Neural progenitor cell (in vitro differentiated cells): Measurements from ENCODE around the gene BECN2. TPM values are rescaled to one million over a fixed set of nuclear protein-coding genes. Genes with fewer than 3 reads are reported as not detected.

Experiments used
- DNase-seq: peaks from one replicate; pipeline ENCODE4 v3.0.0-alpha.2; 2016; ENCODE audit warnings: low spot score
- H2AFZ ChIP-seq: fragments of 200-600 bp; sonication (generic); replicated peaks from 2 replicates; pipeline ENCODE4 v1.6.1; 2016; ENCODE audit warnings: antibody characterized with exemption
- H3F3A ChIP-seq: fragments of 200-600 bp; sonication (generic); 2 replicates; pipeline ENCODE4 v1.6.1; 2016; ENCODE audit warnings: antibody characterized with exemption, low read depth
- H3K27ac ChIP-seq: fragments of 200-600 bp; sonication (generic); 2 replicates; pipeline ENCODE4 v1.5.1; 2016; ENCODE audit warnings: mild to moderate bottlenecking
- H3K27me3 ChIP-seq: fragments of 200-600 bp; sonication (generic); 2 replicates; pipeline ENCODE4 v1.6.1; 2016; ENCODE audit warnings: mild to moderate bottlenecking, moderate library complexity
- H3K36me3 ChIP-seq: fragments of 200-600 bp; sonication (generic); 2 replicates; pipeline ENCODE4 v1.5.1; 2016
- H3K4me1 ChIP-seq: fragments of 200-600 bp; sonication (generic); 2 replicates; pipeline ENCODE4 v1.6.1; 2016; ENCODE audit warnings: mixed run types
- H3K4me2 ChIP-seq: fragments of 200-600 bp; sonication (generic); 2 replicates; pipeline ENCODE4 v1.6.1; 2016
- H3K4me3 ChIP-seq: fragments of 200-600 bp; sonication (generic); 2 replicates; pipeline ENCODE4 v1.5.1; 2016
- H3K79me2 ChIP-seq: fragments of 200-600 bp; sonication (generic); 2 replicates; pipeline ENCODE4 v1.6.1; 2016; ENCODE audit warnings: low read depth
- H3K9ac ChIP-seq: fragments of 200-600 bp; sonication (generic); 2 replicates; pipeline ENCODE4 v1.6.1; 2016
- H3K9me3 ChIP-seq: fragments of 200-600 bp; sonication (generic); 2 replicates; pipeline ENCODE4 v1.5.1; 2016; ENCODE audit warnings: low read depth
- H4K20me1 ChIP-seq: fragments of 200-600 bp; sonication (generic); 2 replicates; pipeline ENCODE4 v1.6.1; 2016; ENCODE audit warnings: low read depth
- H3K27ac Mint-ChIP-seq: 3 replicates; pipeline ENCODE4 v1.8.0; 2021; ENCODE audit warnings: mixed read lengths
- H3K27me3 Mint-ChIP-seq: 2 replicates; pipeline ENCODE4 v1.8.0; 2022; ENCODE audit warnings: low read depth, mild to moderate bottlenecking, inconsistent platforms, moderate library complexity, mixed read lengths; ENCODE audit not compliant: insufficient read depth
- H3K36me3 Mint-ChIP-seq: 3 replicates; pipeline ENCODE4 v1.8.0; 2021; ENCODE audit warnings: mixed read lengths
- H3K4me1 Mint-ChIP-seq: 3 replicates; pipeline ENCODE4 v1.8.0; 2021; ENCODE audit warnings: mixed read lengths
- H3K4me3 Mint-ChIP-seq: 3 replicates; pipeline ENCODE4 v1.8.0; 2021; ENCODE audit warnings: mild to moderate bottlenecking, moderate library complexity, mixed read lengths
- H3K9me3 Mint-ChIP-seq: 3 replicates; pipeline ENCODE4 v1.8.0; 2020; ENCODE audit warnings: mixed read lengths
- CTCF ChIP-seq: fragments of 200-600 bp; sonication (generic); IDR thresholded peaks from 2 replicates; pipeline ENCODE4 v1.5.1; 2017; ENCODE audit warnings: antibody characterized with exemption, mild to moderate bottlenecking
- EZH2 ChIP-seq: fragments of 200-600 bp; sonication (generic); IDR thresholded peaks from 2 replicates; pipeline ENCODE4 v1.6.1; 2017; ENCODE audit warnings: antibody characterized with exemption, mild to moderate bottlenecking, moderate library complexity
- EZH2phosphoT487 ChIP-seq: fragments of 200-600 bp; sonication (generic); IDR thresholded peaks from 2 replicates; pipeline ENCODE4 v1.6.1; 2017; ENCODE audit warnings: antibody characterized with exemption
- total RNA-seq: library from RNA; depleted of rRNA; stranded (reverse); fragments of >200 nt; gene quantifications from 2 replicates; pipeline ENCODE4 v1.2.3, GENCODE V29; 2015; ENCODE audit warnings: low replicate concordance

The BECN2 gene, protein sequence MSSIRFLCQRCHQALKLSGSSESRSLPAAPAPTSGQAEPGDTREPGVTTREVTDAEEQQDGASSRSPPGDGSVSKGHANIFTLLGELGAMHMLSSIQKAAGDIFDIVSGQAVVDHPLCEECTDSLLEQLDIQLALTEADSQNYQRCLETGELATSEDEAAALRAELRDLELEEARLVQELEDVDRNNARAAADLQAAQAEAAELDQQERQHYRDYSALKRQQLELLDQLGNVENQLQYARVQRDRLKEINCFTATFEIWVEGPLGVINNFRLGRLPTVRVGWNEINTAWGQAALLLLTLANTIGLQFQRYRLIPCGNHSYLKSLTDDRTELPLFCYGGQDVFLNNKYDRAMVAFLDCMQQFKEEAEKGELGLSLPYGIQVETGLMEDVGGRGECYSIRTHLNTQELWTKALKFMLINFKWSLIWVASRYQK
- not detected in 2 replicates for total RNA-seq

DNA sequence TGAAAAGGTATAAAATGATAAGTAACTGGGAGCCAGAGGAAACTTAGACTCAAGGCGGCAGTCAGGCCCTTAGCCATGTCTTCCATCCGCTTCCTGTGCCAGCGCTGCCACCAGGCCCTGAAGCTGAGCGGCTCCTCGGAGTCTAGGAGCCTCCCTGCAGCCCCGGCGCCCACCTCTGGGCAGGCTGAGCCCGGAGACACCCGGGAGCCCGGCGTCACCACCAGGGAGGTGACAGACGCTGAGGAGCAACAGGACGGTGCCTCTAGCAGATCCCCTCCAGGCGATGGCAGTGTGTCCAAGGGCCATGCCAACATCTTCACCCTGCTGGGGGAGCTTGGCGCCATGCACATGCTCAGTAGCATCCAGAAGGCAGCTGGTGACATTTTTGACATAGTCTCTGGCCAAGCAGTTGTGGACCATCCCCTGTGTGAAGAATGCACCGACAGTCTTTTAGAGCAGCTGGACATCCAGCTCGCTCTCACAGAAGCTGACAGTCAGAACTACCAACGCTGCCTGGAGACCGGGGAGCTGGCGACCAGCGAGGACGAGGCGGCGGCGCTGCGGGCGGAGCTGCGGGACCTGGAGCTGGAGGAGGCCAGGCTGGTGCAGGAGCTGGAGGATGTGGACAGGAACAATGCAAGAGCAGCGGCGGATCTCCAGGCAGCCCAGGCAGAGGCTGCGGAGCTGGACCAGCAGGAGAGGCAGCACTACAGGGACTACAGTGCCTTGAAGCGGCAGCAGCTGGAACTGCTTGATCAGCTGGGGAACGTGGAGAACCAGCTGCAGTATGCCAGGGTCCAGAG is at the start of gene BECN2:
Gene BECN2, plus strand, starts transcription at position 76 of the 803 bp plus-strand sequence. Its CDS starts 0 bp downstream, at position 76.
- Histone ChIP-seq H3F3A (no peaks in the 10 kb centered on the region), H4K20me1 (no peaks in the 10 kb centered on the region), H3K4me1 (no peaks in the 10 kb centered on the region), H3K79me2 (no peaks in the 10 kb centered on the region), H3K27ac (no peak within 1 kb of the TSS), H3K27me3 (no peaks in the 10 kb centered on the region), H2AFZ (no peak within 1 kb of the TSS), H3K9ac (no peak within 1 kb of the TSS), H3K4me2 (no peak within 1 kb of the TSS), H3K36me3 (no peaks in the 10 kb centered on the region), H3K4me3 (no peak within 1 kb of the TSS), H3K9me3 (no peaks in the 10 kb centered on the region)
- no peak for DNase-seq
- H3K27me3 Mint-ChIP-seq = peaks cover 9% of the 10 kb centered on the region
- H3K36me3 Mint-ChIP-seq = no peaks in the 10 kb centered on the region
- H3K4me3 Mint-ChIP-seq = no peak within 1 kb of the TSS
- H3K4me1 Mint-ChIP-seq = peaks cover 3% of the 10 kb centered on the region
- H3K27ac Mint-ChIP-seq = peak within 1 kb of the TSS; percentile 22
- H3K9me3 Mint-ChIP-seq = peaks cover 4% of the 10 kb centered on the region
- TF ChIP-seq EZH2phosphoT487 (no peak), EZH2 (no peak), CTCF (no peak)

GRCh38 chr1:241916196-241916595 is 41.4 kb upstream of the BECN2 start:
- TF ChIP-seq CTCF (no peak), EZH2 (no peak), EZH2phosphoT487 (no peak)
- Histone ChIP-seq H3K27me3 (no peaks in the 10 kb centered on the region), H3F3A (peaks cover 15% of the 10 kb centered on the region), H3K9ac (no peak overlapping the region), H3K4me3 (no peak overlapping the region), H3K9me3 (no peaks in the 10 kb centered on the region), H3K36me3 (no peaks in the 10 kb centered on the region), H3K4me2 (no peak overlapping the region), H3K79me2 (no peaks in the 10 kb centered on the region), H4K20me1 (no peaks in the 10 kb centered on the region), H2AFZ (no peak overlapping the region), H3K27ac (no peak overlapping the region), H3K4me1 (peaks cover 9% of the 10 kb centered on the region)
- Mint-ChIP-seq H3K36me3 (peaks cover 8% of the 10 kb centered on the region), H3K27ac (no peak overlapping the region), H3K9me3 (no peaks in the 10 kb centered on the region), H3K4me1 (peaks cover 20% of the 10 kb centered on the region), H3K4me3 (no peak overlapping the region), H3K27me3 (peaks cover 4% of the 10 kb centered on the region)
- no peak for DNase-seq

- no peak for DNase-seq
- H3K4me2 ChIP-seq = no peak overlapping the region
- H3K27me3 ChIP-seq = no peaks in the 10 kb centered on the region
- no peaks in the 10 kb centered on the region for H3K36me3 ChIP-seq
- no peak overlapping the region for H2AFZ ChIP-seq
- peaks cover 15% of the 10 kb centered on the region for H3F3A ChIP-seq
- H3K27ac ChIP-seq = no peak overlapping the region
- no peaks in the 10 kb centered on the region for H3K79me2 ChIP-seq
- Mint-ChIP-seq H3K27me3 (peaks cover 4% of the 10 kb centered on the region), H3K9me3 (no peaks in the 10 kb centered on the region), H3K4me3 (no peak overlapping the region), H3K36me3 (peaks cover 6% of the 10 kb centered on the region), H3K4me1 (peaks cover 22% of the 10 kb centered on the region), H3K27ac (peak overlapping the region; percentile 76)
- H3K9ac ChIP-seq = no peak overlapping the region
- TF ChIP-seq EZH2phosphoT487 (no peak), CTCF (no peak), EZH2 (no peak)
- no peak overlapping the region for H3K4me3 ChIP-seq
- no peaks in the 10 kb centered on the region for H3K9me3 ChIP-seq
- peaks cover 9% of the 10 kb centered on the region for H3K4me1 ChIP-seq
- no peaks in the 10 kb centered on the region for H4K20me1 ChIP-seq
Measured at GRCh38 chr1:241917487-241917886, 40.1 kb upstream of the BECN2 start.
